ENCODE results near the gene MEF2C.

The MEF2C gene

GRCh38 chr5:88841212-88841611 lies 41.8 kb downstream of the MEF2C start:
- Histone ChIP-seq H3F3A (ENCODE audit: control insufficient read depth, insufficient read depth) (peaks cover 2% of the 10 kb centered on the region; the same call in 1 of the 2 replicates), H3K36me3 (ENCODE audit: control insufficient read depth, low read length) (peaks cover 33% of the 10 kb centered on the region), H3K9me3 (ENCODE audit: control insufficient read depth, insufficient read depth, low read length) (no peaks in the 10 kb centered on the region), H3K4me3 (ENCODE audit: low read length) (no peak overlapping the region), H4K20me1 (ENCODE audit: control insufficient read depth, insufficient read depth, low read depth, low read length) (no peaks in the 10 kb centered on the region), H3K4me1 (ENCODE audit: control insufficient read depth, low read length) (peaks cover 75% of the 10 kb centered on the region), H3K9me2 (replicated peaks; ENCODE audit: control insufficient read depth, low read length) (no peaks in the 10 kb centered on the region), H3K79me2 (ENCODE audit: control insufficient read depth, low read length) (peaks cover 87% of the 10 kb centered on the region), H3K4me2 (ENCODE audit: low read length) (no peak overlapping the region), H3K27ac (ENCODE audit: low read depth, low read length) (no peak overlapping the region), H3K27me3 (ENCODE audit: control insufficient read depth, low read length) (no peaks in the 10 kb centered on the region)
- no peak for TF ChIP-seq CTCF (IDR thresholded peaks at IDR 0.05; ENCODE audit: low read depth, low read length, poor library complexity, severe bottlenecking)
- no peak for TF ChIP-seq EZH2phosphoT487 (IDR thresholded peaks at IDR 0.05; ENCODE audit: borderline replicate concordance, low read length)

- Histone ChIP-seq H3K9me2 (replicated peaks; ENCODE audit: control insufficient read depth, low read length) (no peaks in the 10 kb centered on the region), H3K79me2 (ENCODE audit: control insufficient read depth, low read length) (peaks cover 87% of the 10 kb centered on the region), H3K27ac (ENCODE audit: low read depth, low read length) (no peak overlapping the region), H3K4me2 (ENCODE audit: low read length) (no peak overlapping the region), H3K4me1 (ENCODE audit: control insufficient read depth, low read length) (peaks cover 75% of the 10 kb centered on the region), H3K9me3 (ENCODE audit: control insufficient read depth, insufficient read depth, low read length) (no peaks in the 10 kb centered on the region), H3K27me3 (ENCODE audit: control insufficient read depth, low read length) (no peaks in the 10 kb centered on the region), H3K36me3 (ENCODE audit: control insufficient read depth, low read length) (peaks cover 32% of the 10 kb centered on the region), H3K4me3 (ENCODE audit: low read length) (no peak overlapping the region), H3F3A (ENCODE audit: control insufficient read depth, insufficient read depth) (peaks cover 2% of the 10 kb centered on the region; the same call in 1 of the 2 replicates), H4K20me1 (ENCODE audit: control insufficient read depth, insufficient read depth, low read depth, low read length) (no peaks in the 10 kb centered on the region)
- TF ChIP-seq CTCF (IDR thresholded peaks at IDR 0.05; ENCODE audit: low read depth, low read length, poor library complexity, severe bottlenecking): no peak
- no peak for TF ChIP-seq EZH2phosphoT487 (IDR thresholded peaks at IDR 0.05; ENCODE audit: borderline replicate concordance, low read length)
Observed at GRCh38 chr5:88840495-88840894, 42.5 kb downstream of the MEF2C start.

- H3K9me3 ChIP-seq (ENCODE audit: control insufficient read depth, insufficient read depth, low read length): no peaks in the 10 kb centered on the region
- H3K4me1 ChIP-seq (ENCODE audit: control insufficient read depth, low read length): peaks cover 75% of the 10 kb centered on the region
- peaks cover 87% of the 10 kb centered on the region for H3K79me2 ChIP-seq (ENCODE audit: control insufficient read depth, low read length)
- no peaks in the 10 kb centered on the region for H4K20me1 ChIP-seq (ENCODE audit: control insufficient read depth, insufficient read depth, low read depth, low read length)
- H3K4me2 ChIP-seq (ENCODE audit: low read length): no peak overlapping the region
- H3K27me3 ChIP-seq (ENCODE audit: control insufficient read depth, low read length): no peaks in the 10 kb centered on the region
- no peak overlapping the region for H3K4me3 ChIP-seq (ENCODE audit: low read length)
- H3K27ac ChIP-seq (ENCODE audit: low read depth, low read length): no peak overlapping the region
- TF ChIP-seq CTCF (IDR thresholded peaks at IDR 0.05; ENCODE audit: low read depth, low read length, poor library complexity, severe bottlenecking): no peak
- no peak for TF ChIP-seq EZH2phosphoT487 (IDR thresholded peaks at IDR 0.05; ENCODE audit: borderline replicate concordance, low read length)
- peaks cover 22% of the 10 kb centered on the region for H3K36me3 ChIP-seq (ENCODE audit: control insufficient read depth, low read length)
- H3F3A ChIP-seq (ENCODE audit: control insufficient read depth, insufficient read depth): peaks cover 12% of the 10 kb centered on the region
- H3K9me2 ChIP-seq (replicated peaks; ENCODE audit: control insufficient read depth, low read length): no peaks in the 10 kb centered on the region
Observed at GRCh38 chr5:88839238-88839637, 43.7 kb downstream of the MEF2C start.

Measured in DOHH2 (cell line).